Left ventricle myocardium inferior (tissue), 1 donor: ENCODE results near the gene TC2N. TPM values are rescaled to one million over a fixed set of nuclear protein-coding genes. Genes with fewer than 3 reads are reported as not detected.

ENCODE experiments used
- DNase-seq: peaks from one replicate; pipeline ENCODE4 v3.0.0-alpha.2; 2020
- H3K27ac ChIP-seq: fragments of 200-600 bp; replicated peaks from 2 replicates; pipeline ENCODE4 v1.8.0; 2021
- H3K27me3 ChIP-seq: fragments of 200-600 bp; 2 replicates; pipeline ENCODE4 v1.8.0; 2021; ENCODE audit warnings: low read depth
- H3K36me3 ChIP-seq: fragments of 200-600 bp; 2 replicates; pipeline ENCODE4 v1.8.0; 2021
- H3K4me1 ChIP-seq: fragments of 200-600 bp; 2 replicates; pipeline ENCODE4 v1.8.0; 2021
- H3K4me3 ChIP-seq: fragments of 200-600 bp; 2 replicates; pipeline ENCODE4 v1.8.0; 2021; ENCODE audit warnings: mild to moderate bottlenecking, moderate library complexity
- H3K9me3 ChIP-seq: fragments of 200-600 bp; replicated peaks from 2 replicates; pipeline ENCODE4 v1.8.0; 2021
- intact Hi-C: fragments of 100-400 bp; cut with micrococcal nuclease; formaldehyde crosslinking; loops from one replicate; pipeline ENCODE4 v1.11.0; 2022
- total RNA-seq: library from RNA; stranded (reverse); fragmentation: NEBNext Ultra II Directional; extraction: Animal tissue kit (Norgen Biotek cat#: 25700); gene quantifications from one replicate; pipeline ENCODE4 v1.2.1, GENCODE V29; 2021
- TF ChIP-seq, protein P1 (sequence below): fragments of 200-600 bp; IDR thresholded peaks from 2 replicates; pipeline ENCODE4 v1.8.0; 2021; ENCODE audit warnings: antibody characterized with exemption, mild to moderate bottlenecking, borderline replicate concordance
- donor health status: DM: no; HTN: yes; CAD: no; lungs with severe emphysema.

Gene TC2N
- total RNA-seq, 1 donor from 2014 or later = 4.1 TPM

DNA sequence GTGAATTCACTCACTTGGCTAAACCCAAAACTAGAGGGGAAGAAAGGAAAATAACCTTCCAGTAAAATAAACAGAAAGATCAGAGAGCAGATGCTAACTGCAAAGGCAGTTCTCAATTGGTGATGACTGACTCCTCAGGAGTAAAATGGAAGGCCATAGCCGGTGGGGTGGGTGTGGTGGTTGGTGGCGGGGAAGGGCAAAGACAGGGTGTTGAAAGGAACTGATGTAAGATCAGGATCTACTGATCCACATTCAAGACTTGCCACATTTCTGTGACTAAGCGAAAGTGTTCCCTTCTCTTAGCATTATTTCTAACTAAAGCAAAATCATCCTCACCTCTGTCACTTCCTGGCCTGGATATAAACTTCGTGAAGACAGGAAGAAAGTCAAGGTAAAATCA lies 26.3 kb upstream of the TC2N start:
- Histone ChIP-seq H3K4me3 (no peak overlapping the region), H3K36me3 (no peaks in the 10 kb centered on the region), H3K9me3 (no peaks in the 10 kb centered on the region), H3K4me1 (peaks cover 49% of the 10 kb centered on the region), H3K27me3 (peaks cover 24% of the 10 kb centered on the region), H3K27ac (peak overlapping the region; percentile 72)
- intact Hi-C loops = no loop called here
- no peak for DNase-seq
- TF ChIP-seq, protein P1, sequence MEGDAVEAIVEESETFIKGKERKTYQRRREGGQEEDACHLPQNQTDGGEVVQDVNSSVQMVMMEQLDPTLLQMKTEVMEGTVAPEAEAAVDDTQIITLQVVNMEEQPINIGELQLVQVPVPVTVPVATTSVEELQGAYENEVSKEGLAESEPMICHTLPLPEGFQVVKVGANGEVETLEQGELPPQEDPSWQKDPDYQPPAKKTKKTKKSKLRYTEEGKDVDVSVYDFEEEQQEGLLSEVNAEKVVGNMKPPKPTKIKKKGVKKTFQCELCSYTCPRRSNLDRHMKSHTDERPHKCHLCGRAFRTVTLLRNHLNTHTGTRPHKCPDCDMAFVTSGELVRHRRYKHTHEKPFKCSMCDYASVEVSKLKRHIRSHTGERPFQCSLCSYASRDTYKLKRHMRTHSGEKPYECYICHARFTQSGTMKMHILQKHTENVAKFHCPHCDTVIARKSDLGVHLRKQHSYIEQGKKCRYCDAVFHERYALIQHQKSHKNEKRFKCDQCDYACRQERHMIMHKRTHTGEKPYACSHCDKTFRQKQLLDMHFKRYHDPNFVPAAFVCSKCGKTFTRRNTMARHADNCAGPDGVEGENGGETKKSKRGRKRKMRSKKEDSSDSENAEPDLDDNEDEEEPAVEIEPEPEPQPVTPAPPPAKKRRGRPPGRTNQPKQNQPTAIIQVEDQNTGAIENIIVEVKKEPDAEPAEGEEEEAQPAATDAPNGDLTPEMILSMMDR = no peak

- Histone ChIP-seq H3K9me3 (no peaks in the 10 kb centered on the region), H3K27ac (peak overlapping the region; percentile 72), H3K36me3 (no peaks in the 10 kb centered on the region), H3K4me1 (peaks cover 49% of the 10 kb centered on the region), H3K27me3 (peaks cover 24% of the 10 kb centered on the region), H3K4me3 (no peak overlapping the region)
- DNase-seq = no peak
- TF ChIP-seq, protein P1 = peak; percentile 48
- intact Hi-C loops = no loop called here
Observed at GRCh38 chr14:91893007-91893406, 25.7 kb upstream of the TC2N start.

DNA sequence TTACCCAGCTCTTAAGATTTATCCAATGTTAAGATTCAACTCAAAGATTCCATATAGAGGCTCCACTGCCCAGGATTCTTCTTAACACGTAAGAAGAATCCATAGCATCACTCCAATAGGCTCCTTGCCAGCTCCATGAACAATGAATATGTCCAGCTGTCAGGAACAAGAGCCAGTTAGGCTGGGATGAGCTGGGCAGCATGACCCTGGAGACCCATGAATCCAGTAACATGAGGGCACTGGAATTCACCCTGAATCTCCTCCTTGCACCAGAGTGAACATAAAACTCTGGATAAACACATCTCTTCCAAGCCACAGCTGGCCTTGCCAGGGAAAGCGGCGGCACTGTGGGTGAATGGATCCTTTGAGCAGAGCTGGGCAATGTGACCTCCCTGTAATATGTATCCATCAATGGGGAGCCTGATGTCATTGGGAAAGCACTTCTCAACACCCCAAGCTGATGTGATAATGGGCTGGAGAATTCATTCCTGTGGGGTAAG lies 24.4 kb upstream of the TC2N start:
- peak overlapping the region; percentile 72 for H3K27ac ChIP-seq
- no peak for DNase-seq
- no peaks in the 10 kb centered on the region for H3K9me3 ChIP-seq
- H3K4me3 ChIP-seq = no peak overlapping the region
- TF ChIP-seq, protein P1 = no peak
- intact Hi-C loops = no loop called here
- H3K4me1 ChIP-seq = peaks cover 39% of the 10 kb centered on the region
- no peaks in the 10 kb centered on the region for H3K36me3 ChIP-seq
- H3K27me3 ChIP-seq = peaks cover 24% of the 10 kb centered on the region

- Histone ChIP-seq H3K4me1 (peaks cover 38% of the 10 kb centered on the region), H3K9me3 (no peaks in the 10 kb centered on the region), H3K36me3 (no peaks in the 10 kb centered on the region), H3K4me3 (no peak overlapping the region), H3K27ac (peak overlapping the region; percentile 72), H3K27me3 (peaks cover 24% of the 10 kb centered on the region)
- TF ChIP-seq, protein P1 = no peak
- intact Hi-C loops = no loop called here
- no peak for DNase-seq
Observed at GRCh38 chr14:91891101-91891500, 23.8 kb upstream of the TC2N start.

DNA sequence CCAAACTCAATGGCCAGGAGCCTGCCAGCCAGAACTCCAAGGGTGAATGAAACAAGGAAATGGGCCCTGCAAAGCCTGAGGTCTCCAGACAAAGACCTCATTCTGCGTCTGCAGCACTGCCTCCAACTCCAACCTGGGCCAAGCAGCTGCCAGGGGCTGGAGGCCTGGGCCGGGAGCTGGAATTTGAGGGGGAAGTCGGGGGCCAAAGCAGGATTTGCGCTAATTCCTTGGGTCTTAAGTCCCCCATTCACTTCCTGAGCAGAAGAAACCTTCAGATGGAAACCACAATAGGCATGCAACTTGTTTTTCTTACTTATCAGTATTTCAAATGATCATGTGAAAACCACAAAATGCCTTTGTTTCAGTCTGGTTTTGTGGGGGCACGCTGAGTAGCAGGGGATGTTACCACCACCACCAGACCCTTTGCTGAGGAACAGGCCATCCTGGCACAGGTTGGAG lies 23.0 kb upstream of the TC2N start:
- intact Hi-C loops = no loop called here
- DNase-seq = no peak
- Histone ChIP-seq H3K9me3 (no peaks in the 10 kb centered on the region), H3K36me3 (no peaks in the 10 kb centered on the region), H3K27me3 (peaks cover 16% of the 10 kb centered on the region), H3K27ac (peak overlapping the region; percentile 72), H3K4me1 (peaks cover 38% of the 10 kb centered on the region), H3K4me3 (no peak overlapping the region)
- TF ChIP-seq, protein P1 = no peak
